ENCODE results near the gene ZBP1.

The ZBP1 gene

GRCh38 chr20:57605045-57605444 is 15.2 kb downstream of the ZBP1 start:
- Histone ChIP-seq H3K4me3 (ENCODE audit: low read depth, low read length) (no peak overlapping the region), H3K9ac (ENCODE audit: low read depth, low read length) (no peak overlapping the region), H3K27me3 (ENCODE audit: control insufficient read depth, insufficient read depth, low read length) (no peaks in the 10 kb centered on the region), H3K4me1 (ENCODE audit: control insufficient read depth, insufficient read depth, low read length) (no peaks in the 10 kb centered on the region), H3K36me3 (ENCODE audit: control insufficient read depth, insufficient read depth, low read length) (no peaks in the 10 kb centered on the region), H3K27ac (ENCODE audit: low read depth, low read length) (no peak overlapping the region), H3K9me3 (ENCODE audit: control insufficient read depth, insufficient read depth, low read length) (no peaks in the 10 kb centered on the region)

- Histone ChIP-seq H3K27ac (ENCODE audit: low read depth, low read length) (no peak overlapping the region), H3K4me1 (ENCODE audit: control insufficient read depth, insufficient read depth, low read length) (no peaks in the 10 kb centered on the region), H3K9ac (ENCODE audit: low read depth, low read length) (no peak overlapping the region), H3K9me3 (ENCODE audit: control insufficient read depth, insufficient read depth, low read length) (no peaks in the 10 kb centered on the region), H3K4me3 (ENCODE audit: low read depth, low read length) (no peak overlapping the region), H3K36me3 (ENCODE audit: control insufficient read depth, insufficient read depth, low read length) (no peaks in the 10 kb centered on the region), H3K27me3 (ENCODE audit: control insufficient read depth, insufficient read depth, low read length) (no peaks in the 10 kb centered on the region)
These were observed 17.1 kb downstream of the ZBP1 start for GRCh38 chr20:57603120-57603519.

- no peak overlapping the region for H3K4me3 ChIP-seq (ENCODE audit: low read depth, low read length)
- H3K4me1 ChIP-seq (ENCODE audit: control insufficient read depth, insufficient read depth, low read length), result no peaks in the 10 kb centered on the region; the same call in 1 of the 2 replicates
- H3K9me3 ChIP-seq (ENCODE audit: control insufficient read depth, insufficient read depth, low read length), result no peaks in the 10 kb centered on the region
- H3K27ac ChIP-seq (ENCODE audit: low read depth, low read length), result no peak overlapping the region
- no peaks in the 10 kb centered on the region for H3K27me3 ChIP-seq (ENCODE audit: control insufficient read depth, insufficient read depth, low read length)
- H3K9ac ChIP-seq (ENCODE audit: low read depth, low read length), result no peak overlapping the region
- H3K36me3 ChIP-seq (ENCODE audit: control insufficient read depth, insufficient read depth, low read length), result no peaks in the 10 kb centered on the region
These were observed 18.5 kb downstream of the ZBP1 start for GRCh38 chr20:57601737-57602136.

- H3K27me3 ChIP-seq (ENCODE audit: control insufficient read depth, insufficient read depth, low read length), result no peaks in the 10 kb centered on the region
These were observed 19.0 kb downstream of the ZBP1 start for GRCh38 chr20:57601211-57601570.

GRCh38 chr20:57600320-57601210 is 19.7 kb downstream of the ZBP1 start:
- Histone ChIP-seq H3K9me3 (ENCODE audit: control insufficient read depth, insufficient read depth, low read length) (no peaks in the 10 kb centered on the region), H3K9ac (ENCODE audit: low read depth, low read length) (no peak overlapping the region), H3K4me1 (ENCODE audit: control insufficient read depth, insufficient read depth, low read length) (no peaks in the 10 kb centered on the region; the same call in 1 of the 2 replicates), H3K36me3 (ENCODE audit: control insufficient read depth, insufficient read depth, low read length) (no peaks in the 10 kb centered on the region), H3K27me3 (ENCODE audit: control insufficient read depth, insufficient read depth, low read length) (no peaks in the 10 kb centered on the region), H3K4me3 (ENCODE audit: low read depth, low read length) (no peak overlapping the region), H3K27ac (ENCODE audit: low read depth, low read length) (no peak overlapping the region)

More at GRCh38 chr20:57601211-57601570, 19.0 kb downstream of the ZBP1 start:
- Histone ChIP-seq H3K4me3 (ENCODE audit: low read depth, low read length) (no peak overlapping the region), H3K4me1 (ENCODE audit: control insufficient read depth, insufficient read depth, low read length) (no peaks in the 10 kb centered on the region; the same call in 1 of the 2 replicates), H3K9ac (ENCODE audit: low read depth, low read length) (no peak overlapping the region), H3K9me3 (ENCODE audit: control insufficient read depth, insufficient read depth, low read length) (no peaks in the 10 kb centered on the region), H3K27ac (ENCODE audit: low read depth, low read length) (no peak overlapping the region), H3K36me3 (ENCODE audit: control insufficient read depth, insufficient read depth, low read length) (no peaks in the 10 kb centered on the region)

- Histone ChIP-seq H3K9ac (ENCODE audit: low read depth, low read length) (no peak overlapping the region), H3K4me3 (ENCODE audit: low read depth, low read length) (no peak overlapping the region), H3K9me3 (ENCODE audit: control insufficient read depth, insufficient read depth, low read length) (no peaks in the 10 kb centered on the region), H3K36me3 (ENCODE audit: control insufficient read depth, insufficient read depth, low read length) (no peaks in the 10 kb centered on the region), H3K4me1 (ENCODE audit: control insufficient read depth, insufficient read depth, low read length) (no peaks in the 10 kb centered on the region; the same call in 1 of the 2 replicates), H3K27ac (ENCODE audit: low read depth, low read length) (no peak overlapping the region), H3K27me3 (ENCODE audit: control insufficient read depth, insufficient read depth, low read length) (no peaks in the 10 kb centered on the region)
These were observed 21.7 kb downstream of the ZBP1 start for GRCh38 chr20:57598491-57598890.

- Histone ChIP-seq H3K9ac (ENCODE audit: low read depth, low read length) (no peak overlapping the region), H3K27me3 (ENCODE audit: control insufficient read depth, insufficient read depth, low read length) (no peaks in the 10 kb centered on the region)
These were observed 22.2 kb downstream of the ZBP1 start for GRCh38 chr20:57598060-57598459.

GRCh38 chr20:57596998-57597939 is 23.0 kb downstream of the ZBP1 start:
- H3K36me3 ChIP-seq (ENCODE audit: control insufficient read depth, insufficient read depth, low read length), result no peaks in the 10 kb centered on the region
- H3K9ac ChIP-seq (ENCODE audit: low read depth, low read length), result no peak overlapping the region
- H3K4me3 ChIP-seq (ENCODE audit: low read depth, low read length), result peak overlapping the region; percentile 37; the same call in 1 of the 2 replicates
- no peak overlapping the region for H3K27ac ChIP-seq (ENCODE audit: low read depth, low read length)
- no peaks in the 10 kb centered on the region for H3K9me3 ChIP-seq (ENCODE audit: control insufficient read depth, insufficient read depth, low read length)
- H3K4me1 ChIP-seq (ENCODE audit: control insufficient read depth, insufficient read depth, low read length), result no peaks in the 10 kb centered on the region; the same call in 1 of the 2 replicates
- no peaks in the 10 kb centered on the region for H3K27me3 ChIP-seq (ENCODE audit: control insufficient read depth, insufficient read depth, low read length)

More at GRCh38 chr20:57598060-57598459, 22.2 kb downstream of the ZBP1 start:
- Histone ChIP-seq H3K4me3 (ENCODE audit: low read depth, low read length) (no peak overlapping the region), H3K9me3 (ENCODE audit: control insufficient read depth, insufficient read depth, low read length) (no peaks in the 10 kb centered on the region), H3K4me1 (ENCODE audit: control insufficient read depth, insufficient read depth, low read length) (no peaks in the 10 kb centered on the region; the same call in 1 of the 2 replicates), H3K27ac (ENCODE audit: low read depth, low read length) (no peak overlapping the region), H3K36me3 (ENCODE audit: control insufficient read depth, insufficient read depth, low read length) (no peaks in the 10 kb centered on the region)

- H3K4me3 ChIP-seq (ENCODE audit: low read depth, low read length), result no peak overlapping the region
- H3K27ac ChIP-seq (ENCODE audit: low read depth, low read length), result no peak overlapping the region
- no peak overlapping the region for H3K9ac ChIP-seq (ENCODE audit: low read depth, low read length)
- H3K4me1 ChIP-seq (ENCODE audit: control insufficient read depth, insufficient read depth, low read length), result no peaks in the 10 kb centered on the region; the same call in 1 of the 2 replicates
- no peaks in the 10 kb centered on the region for H3K27me3 ChIP-seq (ENCODE audit: control insufficient read depth, insufficient read depth, low read length)
- H3K36me3 ChIP-seq (ENCODE audit: control insufficient read depth, insufficient read depth, low read length), result no peaks in the 10 kb centered on the region
- no peaks in the 10 kb centered on the region for H3K9me3 ChIP-seq (ENCODE audit: control insufficient read depth, insufficient read depth, low read length)
These were observed 23.9 kb downstream of the ZBP1 start for GRCh38 chr20:57596358-57596757.

- Histone ChIP-seq H3K27me3 (ENCODE audit: control insufficient read depth, insufficient read depth, low read length) (no peaks in the 10 kb centered on the region), H3K4me1 (ENCODE audit: control insufficient read depth, insufficient read depth, low read length) (no peaks in the 10 kb centered on the region; the same call in 1 of the 2 replicates), H3K4me3 (ENCODE audit: low read depth, low read length) (no peak overlapping the region)
These were observed 24.9 kb downstream of the ZBP1 start for GRCh38 chr20:57595041-57596030.

More at GRCh38 chr20:57595041-57596030, 24.9 kb downstream of the ZBP1 start:
- H3K36me3 ChIP-seq (ENCODE audit: control insufficient read depth, insufficient read depth, low read length), result no peaks in the 10 kb centered on the region
- H3K9me3 ChIP-seq (ENCODE audit: control insufficient read depth, insufficient read depth, low read length), result no peaks in the 10 kb centered on the region
- no peak overlapping the region for H3K9ac ChIP-seq (ENCODE audit: low read depth, low read length)
- H3K27ac ChIP-seq (ENCODE audit: low read depth, low read length), result no peak overlapping the region

Data from HUES48 (cell line).